Mammary epithelial cell (primary cell): ENCODE measurements around the gene LMNTD2.

Experiments used
- CTCF ChIP-seq, 2 donors: IDR thresholded peaks in 1 of 2; conservative IDR thresholded peaks in 1 of 2; 2 replicates each; pipeline ENCODE4 v1.5.1; 2011 to 2012; ENCODE audit warnings: inconsistent platforms in 2 of 2, low read length in 2 of 2, mild to moderate bottlenecking in 2 of 2, control low read depth in 1 of 2, low read depth in 1 of 2; ENCODE audit not compliant: insufficient read depth in 1 of 2; ENCODE audit errors: extremely low read depth in 1 of 2
- EZH2 ChIP-seq: IDR thresholded peaks from 2 replicates; pipeline ENCODE4 v1.6.1; 2012; ENCODE audit warnings: low read length, inconsistent platforms, borderline replicate concordance

- TF ChIP-seq CTCF (conservative IDR thresholded peaks at IDR 0.05 in 1 of 2, IDR thresholded peaks at IDR 0.05 in 1 of 2; ENCODE audit: extremely low read depth in 1 of 2, insufficient read depth in 1 of 2, low read depth in 1 of 2, low read length in 2 of 2) (no peak), EZH2 (no peak)
Observed at GRCh38 chr11:575996-576768, 15.6 kb upstream of the LMNTD2 start, which contains the start of gene PHRF1.
